GM13977 (cell line): Measurements from ENCODE around the gene CTDSPL2.

Experiments used
- DNase-seq: peaks from one replicate; pipeline ENCODE4 v3.0.0; 2012; ENCODE audit warnings: low spot score
- in situ Hi-C: fragments of 300-500 bp; cut with MboI; formaldehyde crosslinking; loops from one replicate; pipeline ENCODE4 v1.12.0; 2022; ENCODE audit warnings: low sequenced_read_pairs, low pct_unique_long_range_greater_than_20kb, mixed read lengths, inconsistent platforms; ENCODE audit not compliant: unreplicated experiment
- TF ChIP-seq, protein P1 (sequence below): IDR thresholded peaks from 2 replicates; pipeline ENCODE4 v1.5.1; 2012; ENCODE audit warnings: mild to moderate bottlenecking, control low read depth; ENCODE audit not compliant: insufficient read depth; ENCODE audit errors: extremely low read depth, missing control alignments

CTDSPL2 gene

DNA sequence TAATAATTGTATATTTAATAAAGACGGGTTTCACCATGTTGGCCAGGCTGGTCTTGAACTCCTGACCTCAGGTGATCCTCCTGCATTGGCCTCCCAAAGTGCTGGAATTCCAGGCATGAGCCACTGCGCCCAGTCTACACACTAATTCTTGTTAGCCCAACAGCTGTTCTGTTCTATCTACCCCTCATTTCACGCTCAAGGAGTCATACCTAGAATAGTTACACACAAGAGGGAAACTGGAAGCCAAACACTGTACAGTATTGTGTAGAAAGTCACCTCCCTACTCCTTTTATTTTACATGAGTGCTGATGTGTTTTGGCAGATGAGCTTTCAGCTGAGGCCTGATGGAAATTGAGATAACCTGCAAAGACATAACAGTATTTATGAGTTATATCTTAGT is 13.4 kb upstream of the CTDSPL2 start:
- DNase-seq = peak; percentile 24
- TF ChIP-seq, protein P1, sequence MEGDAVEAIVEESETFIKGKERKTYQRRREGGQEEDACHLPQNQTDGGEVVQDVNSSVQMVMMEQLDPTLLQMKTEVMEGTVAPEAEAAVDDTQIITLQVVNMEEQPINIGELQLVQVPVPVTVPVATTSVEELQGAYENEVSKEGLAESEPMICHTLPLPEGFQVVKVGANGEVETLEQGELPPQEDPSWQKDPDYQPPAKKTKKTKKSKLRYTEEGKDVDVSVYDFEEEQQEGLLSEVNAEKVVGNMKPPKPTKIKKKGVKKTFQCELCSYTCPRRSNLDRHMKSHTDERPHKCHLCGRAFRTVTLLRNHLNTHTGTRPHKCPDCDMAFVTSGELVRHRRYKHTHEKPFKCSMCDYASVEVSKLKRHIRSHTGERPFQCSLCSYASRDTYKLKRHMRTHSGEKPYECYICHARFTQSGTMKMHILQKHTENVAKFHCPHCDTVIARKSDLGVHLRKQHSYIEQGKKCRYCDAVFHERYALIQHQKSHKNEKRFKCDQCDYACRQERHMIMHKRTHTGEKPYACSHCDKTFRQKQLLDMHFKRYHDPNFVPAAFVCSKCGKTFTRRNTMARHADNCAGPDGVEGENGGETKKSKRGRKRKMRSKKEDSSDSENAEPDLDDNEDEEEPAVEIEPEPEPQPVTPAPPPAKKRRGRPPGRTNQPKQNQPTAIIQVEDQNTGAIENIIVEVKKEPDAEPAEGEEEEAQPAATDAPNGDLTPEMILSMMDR = no peak
- in situ Hi-C loops = no loop called here

DNA sequence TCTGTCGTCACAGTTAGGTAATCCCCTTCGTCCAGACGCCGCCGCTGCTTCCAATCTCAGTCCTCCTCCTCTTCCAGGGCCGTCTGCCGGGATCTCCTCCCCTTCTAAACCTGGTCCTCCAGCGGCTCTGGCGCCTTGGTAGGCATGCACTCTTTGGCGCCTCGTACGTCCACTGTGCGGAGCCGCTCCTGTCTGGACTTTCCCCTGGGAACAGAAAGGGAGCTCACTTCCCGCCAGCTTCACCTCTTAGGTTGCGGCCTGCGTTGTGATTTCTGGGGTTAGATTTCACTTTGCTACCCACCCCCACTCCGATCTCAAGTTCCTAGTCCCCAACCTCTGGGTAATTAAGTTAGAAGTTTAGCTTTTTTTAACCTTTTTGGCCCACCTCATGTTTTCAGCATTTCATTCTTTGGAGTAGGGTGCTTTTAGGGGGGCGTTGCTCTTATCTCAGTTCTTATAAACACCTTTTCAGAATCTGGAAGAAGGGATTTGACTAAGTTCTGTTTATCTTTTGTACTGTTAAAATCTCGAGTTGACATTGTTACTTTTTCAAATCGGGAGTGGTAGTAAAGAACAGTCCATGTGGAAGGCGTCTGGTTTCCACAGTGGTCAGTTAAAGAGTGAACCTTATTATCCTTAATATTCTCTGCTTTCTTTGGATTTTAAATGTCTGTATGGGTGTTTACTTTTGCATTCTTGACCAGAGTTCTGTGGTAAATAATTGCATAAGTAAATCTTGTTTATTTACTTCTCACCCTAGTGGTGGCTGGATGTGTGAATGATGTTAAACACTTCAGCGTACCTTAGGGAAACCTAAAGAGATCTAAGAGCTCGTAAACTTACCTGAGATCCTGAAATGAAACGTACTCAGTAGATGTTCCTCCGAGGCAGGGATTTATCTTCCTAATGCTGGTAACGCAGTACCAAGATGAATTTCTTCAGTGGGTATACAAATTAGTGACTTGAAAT is 611 bp downstream of the CTDSPL2 start:
- TF ChIP-seq, protein P1 = no peak
- DNase-seq = no peak
- in situ Hi-C loops = no loop called here

DNA sequence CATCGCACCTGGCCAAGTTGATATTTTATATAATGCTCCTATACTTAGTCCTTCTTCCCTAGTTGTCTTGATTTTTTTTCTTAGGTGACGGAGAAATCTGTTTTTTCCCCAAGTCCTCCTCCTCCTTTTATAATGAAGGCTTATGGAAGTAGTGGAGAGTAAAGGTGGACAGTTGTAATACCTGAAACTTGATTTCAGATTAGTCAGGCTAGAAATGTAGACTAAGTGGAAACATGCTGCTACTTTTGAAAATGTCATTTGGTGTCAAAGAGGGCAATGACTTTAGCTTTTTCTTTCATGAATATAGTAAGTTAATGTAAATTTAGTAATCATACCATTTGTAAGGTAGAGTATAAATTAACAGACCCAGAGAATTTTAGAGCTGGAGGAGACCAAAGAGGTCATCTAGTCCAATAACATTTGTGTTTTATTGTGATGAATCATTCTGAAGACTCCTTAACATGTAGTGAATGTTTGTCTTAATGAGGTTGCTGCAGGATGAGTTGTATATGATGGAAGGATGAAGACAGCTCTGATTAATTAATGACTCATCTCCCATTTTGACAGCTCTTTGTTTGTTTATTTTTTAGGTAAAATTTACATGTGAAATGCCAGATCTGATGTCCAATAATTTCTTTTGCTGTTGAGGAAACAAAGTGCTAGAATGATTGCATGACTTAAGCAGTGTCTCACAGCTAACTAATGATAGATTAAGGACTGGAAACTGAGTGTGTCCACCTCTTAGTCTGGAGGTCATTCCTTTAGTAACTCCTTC is 8.7 kb downstream of the CTDSPL2 start:
- DNase-seq = no peak
- in situ Hi-C loops = no loop called here
- TF ChIP-seq, protein P1 = no peak

DNA sequence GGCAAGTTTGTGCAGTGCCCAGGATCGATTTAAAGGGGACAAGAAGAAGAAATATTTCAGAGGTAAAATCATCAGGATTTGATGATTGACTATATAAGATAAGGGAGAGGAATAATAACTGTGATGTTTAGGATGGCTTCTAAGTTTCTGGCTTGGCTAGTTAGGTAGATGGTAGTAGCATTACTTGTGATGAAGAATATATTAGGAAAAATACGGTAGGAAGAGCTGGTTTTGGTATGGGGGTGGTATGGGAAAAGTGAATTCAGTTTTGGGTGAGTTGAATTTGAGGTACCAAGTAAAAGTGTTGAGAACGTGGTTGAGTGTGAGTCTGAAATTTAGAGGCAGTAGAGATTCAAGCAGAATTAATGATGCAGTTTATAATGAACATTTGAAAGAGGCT is 11.0 kb downstream of the CTDSPL2 start:
- in situ Hi-C loops = no loop called here
- no peak for DNase-seq
- TF ChIP-seq, protein P1 = no peak

DNA sequence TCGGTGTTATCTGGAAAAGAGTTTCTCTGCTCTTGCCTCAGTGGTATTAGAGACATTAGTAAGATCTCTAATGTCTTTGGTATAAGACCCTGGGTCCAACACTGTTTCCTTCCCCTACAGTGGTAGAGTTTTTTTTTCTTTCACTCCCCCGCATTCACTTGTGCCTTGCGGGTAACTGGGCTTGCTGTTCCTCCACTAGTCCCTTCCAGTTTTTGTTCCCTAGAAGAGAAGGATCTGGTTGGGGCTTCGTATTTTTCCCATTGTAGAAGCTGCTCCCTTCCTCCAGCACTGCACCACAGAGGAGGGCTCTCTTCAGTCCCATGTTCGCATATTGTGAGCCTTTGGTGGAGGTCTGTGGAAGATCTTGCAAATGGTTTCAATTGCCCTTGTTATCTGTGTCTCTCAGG is 13.7 kb downstream of the CTDSPL2 start:
- TF ChIP-seq, protein P1 = no peak
- DNase-seq = no peak
- in situ Hi-C loops = no loop called here

DNA sequence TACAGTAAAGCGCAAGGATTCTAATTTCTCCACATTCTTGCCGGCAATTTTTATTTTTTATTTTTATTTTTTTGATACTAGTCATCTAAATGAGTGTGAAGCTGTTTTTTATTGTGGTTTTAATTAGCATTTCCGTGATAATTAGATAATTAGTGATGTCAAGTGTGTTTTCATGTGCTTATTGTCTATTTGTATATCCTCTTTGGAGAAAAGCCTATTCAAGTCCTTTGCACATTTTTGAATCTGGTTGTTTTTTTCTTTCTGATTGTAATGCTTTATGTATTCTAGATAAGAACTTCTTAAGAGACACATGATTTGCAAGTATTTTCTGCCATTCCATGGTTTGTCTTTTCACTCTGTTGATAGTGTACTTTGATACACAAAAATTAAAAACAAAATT is 16.1 kb downstream of the CTDSPL2 start:
- in situ Hi-C loops = no loop called here
- TF ChIP-seq, protein P1 = no peak
- no peak for DNase-seq
